ENCODE results near the gene SECISBP2L. TPM values are rescaled to one million over a fixed set of nuclear protein-coding genes. Genes with fewer than 3 reads are reported as not detected.
"Not testable (repeated sequence)": the region's sequence is repeated elsewhere in the genome, so short reads cannot be mapped to it uniquely, and the experiment has no call there.

SECISBP2L gene
- total RNA-seq, 1 experiment from 2014 or later, result 28.5 TPM

DNA sequence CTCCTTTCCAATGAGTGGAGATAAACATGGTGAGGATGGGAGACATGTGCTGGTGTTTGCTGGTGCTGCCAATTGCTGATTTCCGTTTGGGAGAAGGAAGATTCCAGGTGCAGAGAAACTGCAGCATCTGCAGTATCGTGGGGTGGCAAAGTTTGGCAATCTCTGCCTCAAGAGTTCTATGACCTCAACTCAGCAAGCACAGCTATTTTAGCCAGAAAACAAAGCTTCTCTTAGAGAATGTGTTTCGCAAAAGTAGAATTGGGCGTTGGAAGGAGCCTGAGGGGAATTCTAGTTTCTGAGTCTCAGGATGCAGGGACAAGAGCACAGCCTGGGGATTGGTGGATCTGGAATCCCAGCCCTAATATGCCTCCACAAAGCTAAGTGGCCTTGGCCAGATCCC lies 64.3 kb downstream of the SECISBP2L start:
- H3K4me3 ChIP-seq, result no peak overlapping the region
- no peak for DNase-seq (ENCODE audit: low read depth in 1 of 2, low spot score in 2 of 2)
- H3K27me3 ChIP-seq (replicated peaks), result no peaks in the 10 kb centered on the region
- H3K9me3 ChIP-seq (replicated peaks), result no peaks in the 10 kb centered on the region
- no peak overlapping the region for H3K27ac ChIP-seq
- peaks cover 3% of the 10 kb centered on the region; the same call in 1 of the 2 replicates for H3K4me1 ChIP-seq (replicated peaks)
- H3K36me3 ChIP-seq, result no peaks in the 10 kb centered on the region

DNA sequence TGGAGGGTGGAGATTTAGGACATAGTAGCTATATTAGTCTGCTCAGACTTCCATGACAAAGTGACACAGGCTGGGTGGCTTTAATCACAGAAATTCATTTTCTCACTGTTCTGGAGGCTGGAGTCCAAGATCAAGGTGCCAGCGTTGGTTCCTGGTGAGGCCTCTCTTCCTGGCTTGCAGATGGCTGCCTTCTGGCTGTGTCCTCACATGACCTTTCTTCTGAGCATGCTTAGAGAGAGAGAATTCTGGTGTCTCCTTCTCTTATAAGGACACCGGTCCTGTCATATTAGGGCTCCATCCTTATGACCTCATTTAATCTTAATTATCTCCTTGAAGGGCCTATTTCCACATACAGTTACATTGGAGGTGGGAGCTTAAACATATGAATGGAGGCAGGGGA lies 67.6 kb downstream of the SECISBP2L start:
- no peaks in the 10 kb centered on the region for H3K27me3 ChIP-seq (replicated peaks)
- DNase-seq (ENCODE audit: low read depth in 1 of 2, low spot score in 2 of 2), result no peak
- H3K4me1 ChIP-seq (replicated peaks), result peaks cover 16% of the 10 kb centered on the region
- H3K4me3 ChIP-seq, result no peak overlapping the region
- H3K36me3 ChIP-seq, result no peaks in the 10 kb centered on the region
- H3K9me3 ChIP-seq (replicated peaks), result no peaks in the 10 kb centered on the region
- no peak overlapping the region for H3K27ac ChIP-seq

GRCh38 chr15:48976444-48977088 lies 69.7 kb downstream of the SECISBP2L start:
- Histone ChIP-seq H3K9me3 (replicated peaks) (no peaks in the 10 kb centered on the region), H3K4me3 (no peak overlapping the region), H3K4me1 (replicated peaks) (peaks cover 16% of the 10 kb centered on the region), H3K27ac (no peak overlapping the region), H3K36me3 (no peaks in the 10 kb centered on the region), H3K27me3 (replicated peaks) (no peaks in the 10 kb centered on the region)
- DNase-seq (ENCODE audit: low read depth in 1 of 2, low spot score in 2 of 2), result no peak

- Histone ChIP-seq H3K27me3 (replicated peaks) (no peaks in the 10 kb centered on the region), H3K27ac (peak overlapping the region; percentile 44; the same call in 1 of the 2 replicates), H3K36me3 (no peaks in the 10 kb centered on the region), H3K4me3 (peak overlapping the region; percentile 44), H3K4me1 (replicated peaks) (peaks cover 19% of the 10 kb centered on the region), H3K9me3 (replicated peaks) (no peaks in the 10 kb centered on the region)
- DNase-seq (ENCODE audit: low read depth in 1 of 2, low spot score in 2 of 2), result peak; percentile 79 to 85
These were observed 70.5 kb downstream of the SECISBP2L start for GRCh38 chr15:48975472-48976419.

DNA sequence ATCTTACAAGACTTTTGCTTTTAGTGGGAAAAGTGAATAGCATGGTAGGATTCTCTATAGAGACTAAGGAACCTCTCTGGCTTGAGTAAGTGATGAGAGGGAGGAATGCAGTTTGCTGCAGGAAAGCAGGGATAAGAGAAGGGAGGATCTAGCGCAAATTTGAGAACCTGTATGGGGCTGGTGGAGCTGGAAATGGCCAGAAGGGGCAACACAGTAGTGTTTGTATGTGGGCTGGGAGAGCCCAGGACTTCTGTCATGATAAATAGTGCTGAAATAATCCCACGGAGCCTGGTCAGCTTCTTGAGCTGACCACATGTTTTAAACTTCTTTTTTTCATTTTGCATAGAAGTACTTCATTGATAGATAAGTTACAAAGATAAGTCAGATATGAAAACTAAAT lies 71.4 kb downstream of the SECISBP2L start:
- Histone ChIP-seq H3K9me3 (replicated peaks) (no peaks in the 10 kb centered on the region), H3K27me3 (replicated peaks) (no peaks in the 10 kb centered on the region), H3K4me3 (no peak overlapping the region), H3K27ac (no peak overlapping the region), H3K36me3 (no peaks in the 10 kb centered on the region), H3K4me1 (replicated peaks) (peaks cover 22% of the 10 kb centered on the region)
- DNase-seq (ENCODE audit: low read depth in 1 of 2, low spot score in 2 of 2), result no peak

GRCh38 chr15:48972750-48973503 lies 73.3 kb downstream of the SECISBP2L start:
- Histone ChIP-seq H3K4me1 (replicated peaks) (peaks cover 19% of the 10 kb centered on the region), H3K27me3 (replicated peaks) (no peaks in the 10 kb centered on the region), H3K27ac (no peak overlapping the region), H3K36me3 (no peaks in the 10 kb centered on the region), H3K9me3 (replicated peaks) (no peaks in the 10 kb centered on the region), H3K4me3 (no peak overlapping the region)
- no peak for DNase-seq (ENCODE audit: low read depth in 1 of 2, low spot score in 2 of 2)

- H3K36me3 ChIP-seq, H3K27ac ChIP-seq: not testable (repeated sequence)
- peak in 1 of 2 experiments; percentile 34 for DNase-seq (ENCODE audit: low read depth in 1 of 2, low spot score in 2 of 2)
These were observed 75.3 kb downstream of the SECISBP2L start for GRCh38 chr15:48970926-48971325.

DNA sequence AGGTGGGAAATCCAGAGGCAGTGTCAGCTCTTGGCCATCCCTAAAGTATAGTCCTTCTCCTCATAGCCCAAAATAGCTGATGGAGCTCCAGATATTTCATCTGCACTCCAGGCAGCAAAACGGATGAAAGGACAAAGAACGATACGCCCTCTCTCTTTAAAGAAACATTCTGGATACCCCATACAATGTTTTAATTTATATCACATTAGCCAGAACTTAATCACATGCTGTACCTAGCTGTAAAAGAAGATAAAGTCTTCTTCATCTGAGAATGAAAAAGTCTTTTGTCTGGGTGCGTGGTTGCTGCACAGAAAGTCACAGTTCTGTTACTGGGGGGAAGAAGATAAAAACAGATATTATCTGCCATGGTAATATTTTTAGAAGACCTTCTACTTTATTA lies 78.2 kb downstream of the SECISBP2L start:
- H3K27me3 ChIP-seq (replicated peaks), result no peaks in the 10 kb centered on the region

More at GRCh38 chr15:48970926-48971325, 75.3 kb downstream of the SECISBP2L start:
- H3K4me3 ChIP-seq; H3K9me3 ChIP-seq (replicated peaks); H3K27me3 ChIP-seq (replicated peaks): not testable (repeated sequence)
- peaks cover 14% of the 10 kb centered on the region for H3K4me1 ChIP-seq (replicated peaks)

DNA sequence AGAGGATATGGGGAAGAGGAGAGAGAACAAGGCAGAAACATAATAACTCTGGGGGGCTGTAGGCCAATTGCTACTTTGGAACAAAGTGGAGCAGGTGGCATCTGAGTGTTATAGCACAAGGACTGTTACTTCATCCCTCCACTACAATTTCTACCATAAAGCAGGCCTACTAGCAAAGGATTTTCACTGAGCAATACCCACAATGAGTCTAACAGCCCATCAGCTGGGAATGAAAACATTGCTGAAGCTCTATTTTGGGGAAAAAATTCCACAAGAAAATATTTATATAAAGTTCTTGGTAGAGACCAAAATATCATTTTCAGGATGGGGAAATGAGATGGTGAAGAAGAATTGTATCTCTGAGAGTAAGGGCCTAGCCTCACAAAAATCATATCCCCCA lies 78.9 kb downstream of the SECISBP2L start:
- no peaks in the 10 kb centered on the region for H3K9me3 ChIP-seq (replicated peaks)
- H3K27me3 ChIP-seq (replicated peaks), result no peaks in the 10 kb centered on the region
- H3K4me1 ChIP-seq (replicated peaks), result peaks cover 19% of the 10 kb centered on the region
- no peak overlapping the region for H3K27ac ChIP-seq
- H3K4me3 ChIP-seq, result no peak overlapping the region
- DNase-seq (ENCODE audit: low read depth in 1 of 2, low spot score in 2 of 2), result no peak
- no peaks in the 10 kb centered on the region for H3K36me3 ChIP-seq

More for the DNA sequence above, 78.2 kb downstream of the SECISBP2L start:
- no peak for DNase-seq (ENCODE audit: low read depth in 1 of 2, low spot score in 2 of 2)
- no peak overlapping the region for H3K27ac ChIP-seq
- H3K9me3 ChIP-seq (replicated peaks), result no peaks in the 10 kb centered on the region
- H3K4me3 ChIP-seq, result no peak overlapping the region
- H3K36me3 ChIP-seq, result no peaks in the 10 kb centered on the region
- H3K4me1 ChIP-seq (replicated peaks), result peaks cover 12% of the 10 kb centered on the region

DNA sequence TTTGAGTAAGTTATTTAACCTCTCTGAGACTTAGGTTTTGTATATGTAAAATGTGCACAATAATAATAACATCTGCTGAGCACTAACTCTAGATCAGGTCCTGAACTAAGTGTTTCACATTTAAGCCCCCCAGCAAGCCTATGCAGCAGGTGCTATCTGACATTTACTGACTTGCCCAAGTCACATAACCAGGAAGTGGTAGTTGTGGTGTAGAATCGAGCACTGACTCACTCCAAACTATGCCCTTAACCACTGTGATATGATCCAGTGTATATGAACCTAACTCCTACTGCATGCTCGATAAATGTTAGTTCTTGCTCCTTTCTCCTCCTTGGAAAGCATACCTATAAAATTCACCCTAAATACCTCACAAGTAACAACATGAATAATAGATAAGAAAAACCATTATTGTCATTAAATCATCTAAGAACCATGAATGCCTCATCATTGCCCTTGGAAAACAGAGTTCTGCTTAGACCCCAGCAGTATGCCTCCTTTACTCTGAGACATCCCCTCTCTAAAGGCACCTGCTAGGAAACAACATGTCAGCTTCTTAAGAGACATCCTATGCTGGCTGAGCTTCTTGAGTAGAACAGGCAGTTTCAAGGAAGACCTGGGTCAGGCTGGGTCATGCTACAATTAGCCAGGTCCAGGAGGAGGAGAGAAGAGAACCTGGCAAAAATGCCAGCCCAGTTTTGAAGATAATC lies 79.5 kb downstream of the SECISBP2L start:
- DNase-seq (ENCODE audit: low read depth in 1 of 2, low spot score in 2 of 2), result no peak
- no peak overlapping the region for H3K4me3 ChIP-seq
- H3K4me1 ChIP-seq (replicated peaks), result peaks cover 20% of the 10 kb centered on the region
- no peaks in the 10 kb centered on the region for H3K9me3 ChIP-seq (replicated peaks)
- H3K27me3 ChIP-seq (replicated peaks), result no peaks in the 10 kb centered on the region
- no peaks in the 10 kb centered on the region for H3K36me3 ChIP-seq
- no peak overlapping the region for H3K27ac ChIP-seq

GRCh38 chr15:48965972-48966371 lies 80.3 kb downstream of the SECISBP2L start:
- no peak for DNase-seq (ENCODE audit: low read depth in 1 of 2, low spot score in 2 of 2)
- Histone ChIP-seq H3K9me3 (replicated peaks) (no peaks in the 10 kb centered on the region), H3K27ac (no peak overlapping the region)

GRCh38 chr15:48964898-48965297 lies 81.3 kb downstream of the SECISBP2L start:
- Histone ChIP-seq H3K27me3 (replicated peaks) (no peaks in the 10 kb centered on the region), H3K4me3 (no peak overlapping the region), H3K9me3 (replicated peaks) (no peaks in the 10 kb centered on the region), H3K4me1 (replicated peaks) (peaks cover 14% of the 10 kb centered on the region), H3K36me3 (no peaks in the 10 kb centered on the region), H3K27ac (no peak overlapping the region)
- no peak for DNase-seq (ENCODE audit: low read depth in 1 of 2, low spot score in 2 of 2)

More at GRCh38 chr15:48965972-48966371, 80.3 kb downstream of the SECISBP2L start:
- Histone ChIP-seq H3K4me1 (replicated peaks) (peaks cover 17% of the 10 kb centered on the region), H3K36me3 (no peaks in the 10 kb centered on the region), H3K4me3 (no peak overlapping the region), H3K27me3 (replicated peaks) (no peaks in the 10 kb centered on the region)

DNA sequence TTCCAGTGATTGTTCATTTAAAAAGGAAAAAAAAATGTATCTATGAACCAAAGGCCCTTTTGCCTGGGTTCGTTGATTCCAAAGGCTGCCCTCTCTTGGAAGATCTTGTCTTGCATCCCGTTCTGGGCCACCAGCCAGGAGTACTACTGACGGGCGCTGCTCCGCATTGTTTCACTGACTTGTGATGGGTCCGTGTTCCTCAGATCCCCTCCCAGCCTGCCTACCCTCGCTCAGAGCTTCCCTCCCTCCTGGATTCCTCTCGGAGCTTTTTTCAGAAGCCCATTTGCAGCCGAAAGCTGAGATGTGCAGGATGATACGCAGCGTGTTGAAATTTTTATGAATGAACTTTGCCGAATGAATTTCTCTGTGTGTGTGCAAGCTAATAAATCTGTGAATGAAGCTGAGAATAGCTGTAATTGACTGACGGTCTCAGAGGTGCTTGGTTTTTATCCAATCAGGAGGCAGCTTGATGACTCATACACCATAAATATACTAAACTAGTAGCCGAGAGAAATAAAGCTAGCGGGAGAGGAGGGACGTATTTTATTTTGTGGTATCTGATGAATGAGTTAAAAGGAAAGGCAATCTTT lies 82.6 kb downstream of the SECISBP2L start, which contains the start of gene SHC4:
TSS of gene SHC4 (minus strand) at position 396 of the 590 bp plus-strand sequence. CDS start 904 bp downstream, outside the sequence.
- DNase-seq (ENCODE audit: low read depth in 1 of 2, low spot score in 2 of 2), result peak; percentile 87 to 92
- H3K9me3 ChIP-seq (replicated peaks), result no peaks in the 10 kb centered on the region
- H3K27ac ChIP-seq, result peak within 1 kb of the TSS; percentile 13
- H3K4me3 ChIP-seq, result peak within 1 kb of the TSS; percentile 39
- peaks cover 14% of the 10 kb centered on the region for H3K4me1 ChIP-seq (replicated peaks)
- H3K36me3 ChIP-seq, result no peaks in the 10 kb centered on the region
- no peaks in the 10 kb centered on the region for H3K27me3 ChIP-seq (replicated peaks)

Measured in SJSA1 (cell line).